DMS53 treated with DMSO at 0.1 percent for 48 hours (cell line): ENCODE data around the gene DNAJB1.
"Not testable (repeated sequence)": the region's sequence is repeated elsewhere in the genome, so short reads cannot be mapped to it uniquely, and the experiment has no call there.

Experiments
- DNase-seq: peaks from one replicate; lab custom pipeline; 2025; ENCODE audit not compliant: unreplicated experiment; lab: John Stamatoyannopoulos, UW

DNAJB1 gene

DNA sequence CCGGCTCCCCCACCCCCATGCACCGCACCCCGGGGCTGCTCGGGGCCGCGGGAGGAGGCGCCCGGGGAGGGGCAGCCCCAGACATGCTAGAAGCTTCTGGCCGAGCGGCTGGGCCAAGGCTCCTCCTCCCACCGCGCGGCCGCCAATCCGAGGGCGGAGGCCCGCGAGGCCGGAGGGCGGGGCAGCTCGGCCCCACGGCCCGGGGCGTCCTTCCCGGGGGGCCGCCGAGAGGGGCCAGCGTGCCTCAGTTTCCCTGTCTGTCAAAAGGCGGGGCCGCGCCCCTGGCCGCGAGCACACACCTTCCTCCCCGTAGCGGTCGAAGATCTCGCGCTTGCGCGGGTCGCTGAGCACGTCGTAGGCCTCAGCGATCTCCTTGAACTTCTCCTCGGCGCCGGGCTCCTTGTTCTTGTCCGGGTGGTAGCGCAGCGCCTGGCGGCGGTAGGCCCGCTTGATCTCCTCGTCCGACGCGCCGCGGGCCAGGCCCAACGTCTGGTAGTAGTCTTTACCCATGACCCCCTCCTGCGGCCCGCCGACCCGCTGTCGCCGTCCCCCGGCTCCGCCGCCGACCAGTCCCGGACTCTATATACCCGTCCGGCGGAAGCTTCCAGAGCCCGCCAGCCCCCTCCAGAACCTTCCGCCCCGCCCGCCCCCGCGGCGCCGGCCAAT lies at the start of gene DNAJB1:
Gene DNAJB1, minus strand, starts transcription at position 558 of the 666 bp plus-strand sequence. Its CDS starts 48 bp downstream, at position 510.
- peak; percentile 18 for DNase-seq

DNA sequence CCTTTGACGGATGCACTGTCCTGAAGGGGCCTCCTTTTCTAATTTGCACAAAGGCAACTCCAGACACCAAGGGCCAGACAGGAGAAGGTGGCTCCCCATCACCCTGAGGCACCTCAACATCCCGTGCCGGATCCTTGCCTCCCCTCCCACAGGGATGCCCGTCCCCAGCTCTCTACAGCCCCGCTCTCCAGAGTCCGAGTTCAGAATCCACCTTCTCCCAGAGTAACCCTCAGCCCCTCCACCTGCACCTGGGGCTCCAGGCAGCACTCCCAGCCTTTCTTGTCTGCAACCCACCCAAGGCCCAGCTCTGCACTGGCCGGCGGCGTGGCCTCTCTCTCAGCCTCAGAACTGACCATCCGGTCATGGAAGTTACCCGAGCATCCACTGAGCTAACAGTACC lies 48.9 kb upstream of the DNAJB1 start:
- no peak for DNase-seq

DNA sequence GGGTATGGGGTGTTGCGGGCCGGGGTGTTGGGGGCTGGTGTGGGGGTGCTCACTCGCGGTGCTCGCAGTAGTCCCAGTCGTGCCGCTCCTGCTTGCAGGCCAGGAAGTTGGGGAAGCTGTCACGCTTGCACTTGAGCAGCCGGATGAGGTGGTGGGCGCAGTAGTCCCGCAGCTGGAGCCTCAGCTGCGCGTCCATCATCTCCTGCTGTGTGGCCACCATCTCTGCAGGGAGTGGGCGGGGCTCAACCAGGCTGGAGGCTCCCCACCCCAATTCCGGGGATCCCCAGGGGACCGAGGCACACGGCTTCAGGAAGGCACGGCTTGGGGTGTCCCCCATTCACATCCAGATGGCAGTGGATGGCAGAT lies 48.5 kb upstream of the DNAJB1 start:
- no peak for DNase-seq

DNA sequence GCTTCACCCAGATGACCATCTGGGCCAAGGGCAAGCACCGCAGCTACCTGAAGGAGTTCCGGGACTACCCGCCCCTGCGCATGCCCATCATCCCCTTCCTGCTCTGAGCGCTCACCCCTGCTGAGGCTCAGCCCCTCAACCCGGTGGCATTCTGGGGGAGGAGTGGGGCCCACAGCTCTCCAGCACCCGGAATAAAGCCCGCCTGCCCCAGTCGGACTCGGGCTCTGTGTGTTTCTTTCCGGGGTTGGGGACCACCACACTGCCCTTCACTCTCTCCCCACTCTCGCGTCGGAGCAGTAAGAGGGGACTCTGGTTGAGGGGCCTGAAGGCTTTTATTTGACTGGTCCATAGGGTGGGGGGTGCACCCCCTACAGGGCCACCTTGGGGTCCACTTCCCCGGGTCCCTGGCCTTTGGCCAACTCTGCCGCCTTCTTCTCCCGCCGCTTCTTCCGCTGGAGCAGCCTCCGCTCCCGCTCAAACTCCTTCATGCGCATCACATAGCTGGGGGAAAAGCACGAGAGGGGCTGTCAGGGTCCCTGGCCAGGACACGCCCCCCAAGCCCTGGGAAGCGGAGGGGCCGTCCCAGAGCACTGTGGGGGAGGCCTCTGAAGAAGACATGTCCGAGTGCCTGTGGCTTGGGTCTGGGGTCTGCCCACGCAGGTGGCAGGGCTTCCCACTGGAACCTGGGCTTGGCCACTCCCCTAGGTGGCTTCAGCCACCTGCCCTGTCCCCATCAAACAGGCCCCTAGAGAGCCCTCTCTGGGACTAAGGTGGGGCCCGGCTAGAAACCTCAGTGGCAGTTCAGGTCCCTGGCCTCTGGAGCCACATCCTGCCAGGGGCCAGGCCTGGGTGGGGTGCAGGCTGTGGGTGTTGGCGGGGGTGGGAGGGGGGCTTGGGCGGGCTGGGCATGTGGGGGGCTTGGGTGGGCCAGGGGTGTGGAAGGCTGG lies 47.8 kb upstream of the DNAJB1 start:
- no peak for DNase-seq

DNA sequence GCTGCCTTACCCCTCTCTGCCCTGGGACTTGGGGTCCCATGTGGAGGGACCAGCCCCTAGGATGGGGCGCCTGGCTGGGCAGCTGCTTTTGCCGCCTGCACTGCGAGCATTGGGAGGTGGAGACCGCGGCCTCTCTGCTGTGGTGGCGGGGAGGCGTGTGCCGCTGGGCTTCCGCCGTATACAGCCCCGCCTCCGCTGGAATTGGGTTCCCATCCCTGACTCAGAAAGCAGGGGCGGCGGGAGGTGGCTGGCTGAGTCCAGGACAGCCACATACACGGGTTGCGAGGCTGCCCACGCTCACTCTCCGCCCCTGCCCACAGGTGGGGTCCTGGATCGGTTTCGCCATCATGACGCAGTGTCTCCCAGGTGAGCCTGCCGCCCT lies 47.1 kb upstream of the DNAJB1 start:
- no peak for DNase-seq

DNA sequence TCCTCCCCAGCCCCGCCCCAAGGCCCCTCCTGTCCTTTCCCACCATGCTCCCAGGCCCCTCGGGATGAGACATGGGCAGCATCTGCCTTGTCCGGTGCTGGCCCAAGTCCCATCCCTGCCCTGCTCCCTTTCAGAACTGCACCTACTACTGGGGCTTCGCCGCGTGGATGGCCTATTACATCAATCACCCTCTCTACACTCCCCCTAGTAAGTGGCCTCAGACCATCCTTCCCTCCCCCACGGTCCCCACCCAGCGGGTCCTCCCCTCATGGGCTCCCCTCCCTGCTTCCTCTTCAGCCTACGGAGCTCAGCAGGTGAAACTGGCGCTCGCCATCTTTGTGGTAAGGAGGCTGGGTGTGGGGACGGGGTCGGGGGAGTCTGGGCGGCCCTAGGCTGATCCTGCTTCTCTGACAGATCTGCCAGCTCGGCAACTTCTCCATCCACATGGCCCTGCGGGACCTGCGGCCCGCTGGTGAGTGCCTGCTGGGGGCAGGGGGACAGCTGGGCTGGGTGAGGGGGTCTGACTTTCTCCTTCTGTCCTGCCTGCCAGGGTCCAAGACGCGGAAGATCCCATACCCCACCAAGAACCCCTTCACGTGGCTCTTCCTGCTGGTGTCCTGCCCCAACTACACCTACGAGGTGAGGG lies 46.6 kb upstream of the DNAJB1 start:
- not testable (repeated sequence) for DNase-seq

DNA sequence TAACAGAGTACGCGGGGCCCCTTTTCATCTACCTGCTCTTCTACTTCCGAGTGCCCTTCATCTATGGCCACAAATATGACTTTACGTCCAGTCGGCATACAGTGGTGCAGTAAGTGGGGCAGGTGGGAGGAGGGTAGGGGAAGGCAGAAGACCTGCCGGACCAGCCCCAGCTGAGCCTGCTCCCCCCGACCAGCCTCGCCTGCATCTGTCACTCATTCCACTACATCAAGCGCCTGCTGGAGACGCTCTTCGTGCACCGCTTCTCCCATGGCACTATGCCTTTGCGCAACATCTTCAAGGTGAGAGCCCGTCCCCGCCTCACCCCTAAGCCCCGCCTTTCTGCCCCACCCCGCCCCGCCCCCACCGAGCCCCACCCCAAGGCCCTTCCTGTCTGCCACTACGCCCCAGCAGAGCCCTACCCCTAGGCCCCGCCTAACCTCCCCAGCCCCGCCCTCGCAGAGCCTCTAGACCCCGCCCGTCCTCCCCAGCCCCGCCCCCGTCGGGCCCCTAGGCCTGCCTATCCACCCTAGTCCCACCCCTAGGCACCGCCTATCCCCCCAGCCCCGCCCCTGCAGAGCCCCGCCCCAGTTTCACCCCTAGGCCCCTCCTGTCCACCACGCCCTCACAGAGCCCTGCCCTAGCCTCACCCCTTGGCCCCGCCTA lies 45.9 kb upstream of the DNAJB1 start:
- no peak for DNase-seq

DNA sequence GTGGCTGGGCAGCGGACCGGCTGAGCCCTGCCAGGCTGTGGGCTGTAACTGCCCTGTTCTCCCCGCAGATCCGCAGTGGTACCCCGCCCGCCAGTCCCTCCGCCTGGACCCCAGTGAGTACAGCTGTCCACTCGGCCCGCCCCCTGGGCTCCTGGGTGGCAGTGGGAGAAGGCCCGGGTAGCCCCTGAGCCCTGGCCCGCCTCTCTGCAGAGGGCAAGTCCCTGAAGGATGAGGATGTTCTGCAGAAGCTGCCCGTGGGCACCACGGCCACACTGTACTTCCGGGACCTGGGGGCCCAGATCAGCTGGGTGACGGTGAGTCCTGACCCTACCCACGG lies 45.4 kb upstream of the DNAJB1 start:
- DNase-seq = no peak

DNA sequence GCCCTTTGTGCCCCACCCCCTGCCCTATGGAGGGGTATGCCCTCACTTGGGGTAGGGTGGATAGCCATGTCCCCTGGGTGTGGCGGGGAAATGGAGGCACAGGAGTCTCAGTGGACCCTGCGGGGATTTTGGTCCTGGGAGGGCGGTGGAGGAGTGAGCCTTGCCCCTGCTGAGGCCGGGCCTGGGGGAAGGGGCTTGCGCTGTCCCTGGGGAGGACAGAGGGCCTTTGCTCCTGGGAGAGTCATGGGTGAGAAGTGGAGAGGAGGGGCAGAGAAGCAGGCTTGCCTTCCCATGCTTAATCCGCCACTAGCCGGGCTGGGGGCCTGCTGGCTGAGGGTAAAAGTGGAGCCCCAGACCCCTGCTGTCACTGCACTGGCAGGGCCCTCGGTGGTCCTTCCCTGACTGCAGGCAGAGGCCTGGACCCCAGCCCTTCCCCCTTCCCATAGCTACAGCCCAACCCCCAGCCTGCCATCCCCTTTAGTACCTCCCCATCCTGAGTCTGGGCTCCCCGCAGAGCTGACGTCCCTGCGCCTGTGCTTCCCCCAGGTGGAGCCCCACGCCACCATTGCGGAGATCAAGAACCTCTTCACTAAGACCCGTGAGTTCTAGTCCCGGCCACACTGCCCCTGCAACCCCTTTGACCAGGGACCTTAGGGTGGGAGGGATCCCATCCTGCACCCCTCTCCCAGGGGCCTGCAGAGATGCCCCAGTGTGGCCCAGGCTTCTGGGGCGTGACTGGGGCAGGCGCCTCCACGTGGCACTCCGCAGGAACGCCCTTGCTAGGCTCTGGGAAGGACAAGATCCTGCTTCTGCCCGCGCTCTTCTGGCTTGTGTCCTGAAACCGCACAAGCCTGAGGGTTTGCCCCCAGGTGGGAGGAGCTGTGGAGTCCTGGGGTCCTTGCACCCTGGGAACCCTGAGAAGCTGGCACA lies 44.7 kb upstream of the DNAJB1 start:
- DNase-seq = no peak

DNA sequence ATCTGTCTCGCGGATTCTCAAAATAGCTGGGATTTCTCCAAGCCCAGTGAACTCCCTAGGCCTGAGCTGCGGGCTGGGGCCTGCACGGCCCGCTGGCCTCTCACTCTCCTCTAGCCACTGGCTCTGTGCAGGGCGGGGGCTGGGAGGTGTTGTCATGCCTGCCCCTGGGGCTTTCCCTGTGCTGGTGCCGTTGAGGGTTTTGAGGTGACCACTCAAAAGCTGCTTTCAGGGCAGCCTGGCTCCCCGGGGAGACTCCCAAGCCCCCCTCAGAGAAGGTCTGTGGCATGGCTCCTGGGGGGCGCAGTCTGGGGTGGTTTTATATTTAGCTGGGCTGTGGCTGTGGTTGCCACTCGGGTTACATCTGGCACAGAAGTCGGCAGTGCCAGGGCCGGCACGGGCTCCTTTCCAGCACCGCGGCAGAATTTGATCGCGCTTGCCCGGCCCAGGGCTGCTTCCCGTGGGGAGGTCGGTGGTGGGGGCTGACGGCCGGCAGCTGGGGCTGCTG lies 43.7 kb upstream of the DNAJB1 start:
- DNase-seq = no peak

DNA sequence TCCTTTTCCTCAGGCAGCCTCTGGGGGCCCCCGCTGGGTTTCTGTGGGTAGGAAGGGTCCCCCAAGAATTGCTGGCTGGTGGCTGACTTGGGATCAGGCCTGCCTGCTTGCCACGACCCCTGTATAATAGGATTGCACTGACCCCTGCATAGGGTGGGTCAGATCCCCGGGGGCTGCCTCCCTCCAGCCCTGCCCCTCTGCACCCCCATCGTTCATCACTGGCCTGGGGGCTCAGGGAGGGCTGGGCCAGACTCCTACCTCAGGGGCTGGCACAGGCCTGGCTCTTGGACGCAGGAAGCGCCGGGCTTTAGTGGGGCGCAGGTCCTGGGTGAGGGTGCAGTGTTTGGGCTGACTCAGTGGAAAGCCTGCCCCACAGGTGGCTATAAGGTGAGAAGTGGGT lies 43.1 kb upstream of the DNAJB1 start:
- no peak for DNase-seq

DNA sequence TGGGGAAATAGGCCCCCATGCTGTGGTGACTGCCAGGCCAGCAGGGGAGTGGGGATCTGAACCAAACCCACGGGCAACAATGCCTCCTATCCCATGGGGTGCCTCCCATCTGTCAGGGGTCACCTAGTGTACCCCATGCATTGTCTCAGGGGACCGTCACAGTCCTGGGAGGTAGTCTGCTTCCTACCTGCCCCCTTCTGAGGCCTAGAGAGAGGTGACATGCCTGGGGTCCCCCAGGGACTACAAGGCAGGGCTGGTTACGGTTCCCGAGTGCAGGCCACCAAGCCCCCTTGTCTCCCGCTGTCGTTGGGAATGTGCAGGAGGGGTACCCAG lies 42.5 kb upstream of the DNAJB1 start:
- DNase-seq = no peak

DNA sequence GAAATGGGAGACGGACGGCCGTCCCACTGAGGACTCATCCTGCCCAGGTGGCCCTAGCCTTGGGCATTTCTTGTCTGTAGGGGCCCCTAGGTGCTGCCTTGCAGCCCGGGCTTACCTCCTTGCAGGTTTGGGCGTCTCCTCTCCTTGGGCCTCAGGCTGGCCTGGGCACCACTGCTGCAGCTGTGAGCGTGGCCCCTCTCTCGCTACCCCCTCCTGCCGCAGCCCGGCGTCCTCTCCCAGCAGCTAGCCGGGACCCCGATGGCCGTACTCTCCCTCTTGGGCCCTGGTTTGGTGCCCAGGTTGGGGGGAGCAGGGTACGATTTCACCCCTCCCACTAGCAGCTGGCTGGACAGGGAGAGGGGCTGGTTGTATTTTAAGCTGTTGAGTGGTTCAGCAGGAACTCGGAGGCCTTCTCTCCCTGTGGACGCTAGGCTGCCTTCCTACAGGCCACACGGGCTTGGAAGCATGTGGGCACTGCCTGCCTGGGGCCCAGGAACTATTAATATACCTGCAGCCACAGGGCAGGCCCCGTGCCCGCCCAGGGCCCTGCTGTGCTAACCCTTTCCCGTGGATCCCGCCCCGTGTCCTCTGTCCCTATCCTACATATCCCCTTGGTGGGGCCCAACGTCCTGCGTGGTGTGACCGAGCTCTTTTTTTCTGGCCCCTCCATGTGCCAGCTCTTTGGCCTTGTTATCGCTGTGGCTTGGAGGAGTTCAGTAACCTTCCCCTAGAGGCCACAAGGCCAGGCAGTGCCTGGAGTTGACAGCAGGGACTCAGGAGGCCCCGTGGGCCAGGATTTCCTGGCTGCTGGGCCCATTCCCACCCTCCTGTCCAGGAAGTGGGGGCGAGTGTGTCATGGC lies 41.9 kb upstream of the DNAJB1 start:
- no peak for DNase-seq

DNA sequence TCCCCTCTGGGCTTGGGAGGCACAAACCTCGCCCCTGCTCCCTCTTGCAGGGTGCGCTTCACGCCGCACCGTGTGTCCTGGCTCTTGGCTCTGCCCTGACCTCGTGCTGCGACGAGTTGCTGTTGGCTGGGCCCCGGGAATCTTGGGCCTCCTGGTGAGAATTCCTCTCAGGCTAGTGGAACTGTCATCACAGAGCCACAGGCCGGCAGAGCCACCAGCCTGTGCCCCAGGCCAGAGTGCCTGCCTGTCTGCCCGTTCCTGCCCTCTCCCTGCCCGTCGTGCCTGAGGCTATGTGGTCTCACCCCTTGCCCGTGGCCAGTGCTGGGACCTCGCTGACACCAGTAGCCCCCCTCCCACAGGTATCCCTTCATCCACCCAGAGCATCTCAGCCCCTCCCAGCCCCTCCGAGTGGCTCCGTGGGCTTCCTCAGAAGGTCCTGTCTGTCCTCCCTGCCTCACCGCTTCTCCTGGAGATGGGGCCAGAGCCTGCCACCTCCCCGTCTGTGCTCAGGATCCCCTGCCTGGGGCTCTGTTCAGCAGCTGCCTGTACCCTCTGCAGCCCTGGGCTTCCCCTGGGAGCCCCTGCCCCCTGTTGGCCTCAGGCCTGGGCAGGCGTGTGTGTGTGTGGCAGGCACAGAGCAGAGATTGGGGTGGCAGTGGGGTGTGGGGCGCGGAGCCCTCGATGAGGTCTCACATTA lies 40.3 kb upstream of the DNAJB1 start:
- DNase-seq = no peak

DNA sequence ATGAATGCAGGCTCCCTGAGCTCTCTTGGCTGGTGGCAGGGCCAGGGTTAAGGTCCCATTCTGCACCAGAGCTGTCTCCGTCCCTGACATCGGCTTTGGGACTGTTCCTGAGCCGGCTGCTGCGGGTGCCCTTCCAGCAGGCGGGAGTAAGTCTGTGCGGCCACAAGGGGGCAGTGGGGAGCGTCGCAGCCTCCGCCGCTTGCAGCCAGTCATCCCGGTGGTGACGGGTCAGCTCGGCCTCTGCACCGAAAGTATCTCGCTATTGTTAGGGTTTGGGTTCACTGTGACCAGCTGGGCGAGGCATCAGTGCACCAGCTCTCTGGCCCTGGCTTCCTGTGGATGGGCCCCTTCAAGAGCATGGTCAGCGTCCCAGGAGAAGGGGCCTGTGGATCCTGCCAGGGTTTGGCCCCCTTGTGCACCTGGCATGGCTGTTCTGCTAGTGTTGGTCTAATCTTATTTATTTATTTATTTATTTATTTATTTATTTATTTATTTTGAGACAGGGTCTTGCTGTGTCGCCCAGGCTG lies 38.5 kb upstream of the DNAJB1 start:
- DNase-seq = peak; percentile 15

DNA sequence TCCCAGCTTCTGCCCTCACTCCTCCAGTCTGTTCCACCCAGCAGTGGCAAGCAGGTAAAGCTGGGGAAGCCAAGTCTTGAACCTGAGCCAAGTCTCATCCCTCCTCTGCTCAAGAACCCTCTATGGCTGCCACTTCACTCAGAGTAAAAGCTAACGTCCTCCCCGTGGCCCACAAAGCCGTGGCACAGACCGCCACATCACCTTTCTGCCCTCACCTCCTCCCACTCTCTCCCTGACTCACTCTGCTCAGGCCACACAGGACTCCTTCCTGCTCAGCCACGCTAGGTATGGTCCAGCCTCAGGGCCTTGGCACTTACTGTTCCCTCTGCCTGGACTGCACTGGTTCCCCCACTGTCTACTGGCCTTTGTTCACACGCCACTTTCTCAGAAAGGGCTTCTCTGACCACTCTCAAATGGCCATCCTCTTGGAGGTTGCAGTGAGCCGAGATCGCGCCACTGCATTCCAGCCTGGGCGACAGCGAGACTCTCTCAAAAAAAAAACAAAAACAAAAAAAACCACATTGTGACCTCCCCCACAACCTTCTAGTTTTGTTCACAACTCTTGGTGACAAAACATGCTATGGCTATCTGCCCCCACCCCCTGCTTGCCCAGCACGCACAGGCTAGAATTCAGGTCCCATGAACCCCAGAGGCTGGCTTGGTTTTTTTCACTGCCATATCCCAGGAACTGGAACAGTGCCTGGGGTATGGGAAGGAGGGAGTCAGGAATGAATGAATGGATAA lies 37.9 kb upstream of the DNAJB1 start:
- no peak for DNase-seq

DNA sequence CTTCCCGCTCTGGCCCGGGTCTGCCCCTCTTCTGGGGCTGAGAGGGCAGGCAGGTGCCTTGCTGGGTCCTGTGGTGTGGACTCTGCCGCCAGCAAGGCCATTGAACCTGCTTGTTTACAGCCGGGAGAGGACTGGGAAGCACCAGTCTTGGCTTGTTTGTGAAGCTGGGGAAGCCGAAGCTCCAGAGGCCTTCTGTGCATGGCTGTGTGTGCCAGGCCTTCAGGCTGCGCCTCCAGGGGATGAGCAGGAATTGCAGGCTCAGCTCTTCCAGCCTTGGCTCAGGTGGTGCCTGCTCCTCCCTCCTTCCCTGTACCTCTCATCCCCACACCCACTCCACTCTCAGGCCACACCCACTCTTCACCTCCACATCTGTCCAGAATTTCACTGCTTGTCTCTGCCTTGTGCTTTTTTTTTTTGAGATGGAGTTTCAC lies 36.2 kb upstream of the DNAJB1 start:
- DNase-seq = no peak

DNA sequence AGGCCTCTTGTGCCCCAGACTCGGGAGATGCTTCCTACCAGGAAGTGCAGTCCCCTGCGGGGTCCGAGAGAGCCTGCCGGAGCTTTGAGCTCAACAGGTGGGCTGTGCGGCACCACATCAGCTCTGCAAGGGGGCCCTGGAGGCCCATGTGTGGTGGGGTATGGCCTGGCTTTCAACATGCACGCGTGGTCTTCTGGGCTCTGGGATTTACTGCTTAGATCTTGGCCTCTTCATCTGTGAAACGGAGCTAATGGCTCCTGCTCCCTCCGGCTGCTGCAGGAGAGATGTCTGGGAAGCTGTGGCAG lies 35.7 kb upstream of the DNAJB1 start:
- no peak for DNase-seq
